Measurements from ENCODE around the gene SYNC. TPM values are rescaled to one million over a fixed set of nuclear protein-coding genes. Genes with fewer than 3 reads are reported as not detected.
A peak's percentile ranks its signal among the peaks of the same experiment; 100 is the strongest.

Gene SYNC
- total and polyA plus RNA-seq, 9 of the 15 experiments (the other 6 are each of a cell fraction or from before 2014, with no cell fraction given) = 0.49 to 1.1 (median 0.87) TPM

GRCh38 chr1:32650752-32651460 lies 51.7 kb downstream of the SYNC start, which contains the start of gene RBBP4 (continued):
- TF ChIP-seq UBTF (IDR thresholded peaks at IDR 0.05; ENCODE audit: borderline replicate concordance in 1 of 2, low read depth in 2 of 2, low read length in 2 of 2) (peak in 1 of 2 experiments; percentile 23; a peak in 2 of 4 replicates), MTF1 (CRISPR knock-in tag; IDR thresholded peaks at IDR 0.05; ENCODE audit: borderline replicate concordance) (peak; percentile 95; the same call in 1 of the 2 replicates), SAFB2 (IDR thresholded peaks at IDR 0.05; ENCODE audit: borderline replicate concordance, low read depth, low read length, severe bottlenecking) (no peak), SIRT6 (IDR thresholded peaks at IDR 0.05; ENCODE audit: low read depth, low read length) (no peak), HDAC2 (IDR thresholded peaks at IDR 0.05) (0 out of 2 replicates have a peak, but pooled peaks have one; percentile 40), ZNF561 (CRISPR knock-in tag; conservative IDR thresholded peaks at IDR 0.05) (peak; percentile 89), ZKSCAN8 (CRISPR knock-in tag; IDR thresholded peaks at IDR 0.05) (peak; percentile 97), IFI16 (CRISPR knock-in tag; IDR thresholded peaks at IDR 0.05) (peak; percentile 92), POLR2A (conservative IDR thresholded peaks at IDR 0.05) (peak; percentile 87), FOXJ2 (tag; IDR thresholded peaks at IDR 0.05) (peak; percentile 83), NFIX (CRISPR knock-in tag; IDR thresholded peaks at IDR 0.05; ENCODE audit: low read depth) (peak; percentile 35; the same call in 1 of the 2 replicates), PTRF (tag; IDR thresholded peaks at IDR 0.05) (peak; percentile 92), MECOM (CRISPR knock-in tag; IDR thresholded peaks at IDR 0.05) (peak; percentile 94), CREB3 (tag; conservative IDR thresholded peaks at IDR 0.05; ENCODE audit: low read depth) (peak; percentile 99), YBX1 (IDR thresholded peaks at IDR 0.05) (no peak), ZBED1 (IDR thresholded peaks at IDR 0.05) (0 out of 2 replicates have a peak, but pooled peaks have one; percentile 3), COPS2 (conservative IDR thresholded peaks at IDR 0.05) (no peak)

Data from K562 (cell line).